Heart right ventricle (tissue), 16 donors: ENCODE data around the gene SMAD3. TPM values are rescaled to one million over a fixed set of nuclear protein-coding genes. Genes with fewer than 3 reads are reported as not detected.
A peak's percentile ranks its signal among the peaks of the same experiment; 100 is the strongest.

ENCODE experiments used
- ATAC-seq, 8 donors: fragments of 200-7000 bp; cut with Tn5 transposase; one replicate each; pipeline ENCODE4 v1.9.1; 2020; ENCODE audit warnings: mild to moderate bottlenecking in 8 of 8, moderate library complexity in 8 of 8, moderate number of reproducible peaks in 1 of 8
- DNase-seq, 2 donors: peaks; one replicate each; pipeline ENCODE4 v3.0.0-alpha.2; 2020
- H3K27ac ChIP-seq, 10 donors: fragments of 200-600 bp; sonication (generic) in 2 of 10; one replicate each; pipeline versions ENCODE4 v1.5.0 to v1.8.0; 2020 to 2022; ENCODE audit warnings: mild to moderate bottlenecking in 3 of 10
- H3K27me3 ChIP-seq, 7 donors: fragments of 200-600 bp; one replicate each; pipeline ENCODE4 v1.8.0; 2021 to 2022; ENCODE audit warnings: mild to moderate bottlenecking in 2 of 7
- H3K36me3 ChIP-seq, 9 donors: fragments of 200-600 bp; sonication (generic) in 1 of 9; one replicate each; pipeline versions ENCODE4 v1.5.0 to v1.8.0; 2020 to 2022; ENCODE audit warnings: mild to moderate bottlenecking in 2 of 9
- H3K4me1 ChIP-seq, 9 donors: fragments of 200-600 bp; sonication (generic) in 1 of 9; one replicate each; pipeline versions ENCODE4 v1.5.0 to v1.8.0; 2020 to 2022; ENCODE audit warnings: mild to moderate bottlenecking in 4 of 9
- H3K4me3 ChIP-seq, 10 donors: fragments of 200-600 bp; sonication (generic) in 2 of 10; one replicate each; pipeline versions ENCODE4 v1.5.0 to v1.8.0; 2020 to 2022; ENCODE audit warnings: mild to moderate bottlenecking in 7 of 10, moderate library complexity in 2 of 10
- H3K9me3 ChIP-seq, 11 donors: fragments of 200-600 bp in 10 of 11; sonication (generic) in 2 of 11; one replicate each; pipeline versions ENCODE4 v1.5.0 to v1.8.0; 2013 to 2022; ENCODE audit warnings: mild to moderate bottlenecking in 2 of 11, control low read depth in 1 of 11, moderate library complexity in 1 of 11
- WGBS, 2 donors: extraction: QIAGEN DNeasy Blood & Tissue Kit; methylation state at CpG; one replicate each; pipeline ENCODE4 v1.1.7; 2013; ENCODE audit warnings: inconsistent platforms in 1 of 2; 5-methylcytosine and 5-hydroxymethylcytosine counted together
- intact Hi-C, 10 donors: fragments of 100-400 bp; cut with DNase I; formaldehyde crosslinking; loops; one replicate each; pipeline versions ENCODE4 v1.11.1 to v1.14.2; 2022
- polyA plus RNA-seq, 2 donors: library from polyadenylated mRNA; stranded (reverse); fragments of 200-250 nt; gene quantifications; one replicate each; pipeline ENCODE4 v1.2.3, GENCODE V29; 2013
- total RNA-seq, 10 donors: library from RNA; stranded (reverse); fragmentation: NEBNext Ultra II Directional in 3 of 10; extraction: Animal tissue kit (Norgen Biotek cat#: 25700) in 3 of 10; gene quantifications; one replicate each; pipeline versions ENCODE4 v1.2.1 to v1.2.4, GENCODE V29; 2021 to 2023
- TF ChIP-seq, protein P1 (sequence below), 9 donors: fragments of 200-600 bp; sonication (generic) in 2 of 9; IDR thresholded peaks; one replicate each; pipeline versions ENCODE4 v1.5.0 to v1.8.0; 2021 to 2022; ENCODE audit warnings: antibody characterized with exemption in 9 of 9, mild to moderate bottlenecking in 5 of 9, moderate library complexity in 1 of 9
- donor health status: Arrhythmogenic right ventricular cardiomyopathy.
- donor health status: ischemic (EF 13 %, LVEDD 7.1; RV severe dilation, severe dysfunction).
- donor health status: healthy with polysubstance abuse.
- donor health status: DM: no; HTN: yes; CAD: no.
- donor health status: DM: no; HTN: no; CAD: no.
- donor health status: ischemic (EF 25% LVEDD 6.9; RV normal size, moderate dysfunction).
- donor health status: ischemic (EF 25% LVEDD 5.7; RV mildly dilated, moderate dysfunction).
- donor health status: healthy.
- donor health status: DM: yes; HTN: yes; CAD: no.
- donor health status: Ischemic cardiomyopathy.
- donor health status: ischemic (EF 35%, LVEDD 5.7; RV mildly dilated, moderate dysfunction).
- donor health status: nonischemic (EF 11% LVEDD 7.7; RV severe dilation, severe dysfunction).
- donor health status: DM: yes; HTN: yes; CAD: no.
- donor health status: PGD.
- donor health status: ischemic (EF 29% LVEDD 5.4; RV normal size, mild dysfunction).
- donor health status: nonischemic (EF 23%, LVEDD 6.1; RV moderate dilation, normal function).

The SMAD3 gene
- total and polyA plus RNA-seq, 12 donors, result 6.2 to 44.8 (median 15.5) TPM

DNA sequence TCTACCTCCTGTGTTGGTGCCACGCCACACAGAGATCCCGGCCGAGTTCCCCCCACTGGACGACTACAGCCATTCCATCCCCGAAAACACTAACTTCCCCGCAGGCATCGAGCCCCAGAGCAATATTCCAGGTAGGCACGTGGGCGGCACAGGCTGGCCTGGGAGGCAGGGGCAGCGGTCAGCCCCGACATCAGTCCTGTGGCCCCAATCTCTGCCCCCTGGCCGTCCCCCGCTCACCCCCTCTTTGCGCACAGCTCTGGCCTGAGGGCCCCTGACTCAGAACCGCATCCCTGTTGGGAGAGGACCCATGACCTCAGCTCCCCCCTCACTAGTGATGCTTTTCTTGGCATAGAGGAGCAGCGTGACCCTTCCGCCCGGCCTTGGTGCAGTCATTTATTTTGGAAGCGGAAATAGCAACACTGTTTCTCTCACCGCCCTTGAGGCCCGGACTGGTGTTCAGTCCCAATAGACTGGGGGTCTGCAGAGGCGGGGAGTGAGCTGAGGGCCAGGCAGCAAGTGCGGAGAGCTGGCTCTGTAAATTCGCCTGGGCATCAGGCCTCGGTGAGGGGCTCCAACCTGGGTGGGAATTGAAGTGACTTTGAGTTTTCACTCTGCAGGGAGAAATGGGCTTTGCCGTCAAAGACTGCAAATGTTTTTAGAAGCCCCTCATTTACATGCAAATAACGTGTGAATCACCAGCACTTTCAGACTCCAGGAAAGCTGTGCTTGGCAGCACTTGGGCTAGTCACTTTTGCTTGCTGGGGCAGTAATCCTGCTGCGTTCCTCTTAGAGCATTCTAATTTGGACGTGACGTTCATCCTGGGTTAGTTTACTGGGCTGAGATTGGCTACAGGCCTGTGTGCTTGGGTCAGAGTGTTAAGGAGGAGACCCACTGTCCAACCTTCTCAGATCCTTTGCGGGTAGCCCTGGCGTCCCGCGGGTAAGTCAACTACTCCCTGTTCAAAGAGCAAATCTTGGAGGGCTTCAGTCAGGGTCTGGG is 100.2 kb downstream of the SMAD3 start:
- Histone ChIP-seq H3K27me3 (no peaks in the 10 kb centered on the region), H3K4me1 (peaks cover 10 to 74% (median 56%) of the 10 kb centered on the region in 9 donors), H3K36me3 (peaks cover 0 to 62% (median 5%) of the 10 kb centered on the region in 9 donors), H3K4me3 (no peak overlapping the region), H3K9me3 (no peaks in the 10 kb centered on the region), H3K27ac (peak overlapping the region in 9 of 10 donors; percentile 32 to 74 (median 51))
- peak; percentile 63 to 73 for DNase-seq
- ATAC-seq, result peak; percentile 46 to 83 (median 62)
- intact Hi-C loops, result no loop called here
- TF ChIP-seq, protein P1, sequence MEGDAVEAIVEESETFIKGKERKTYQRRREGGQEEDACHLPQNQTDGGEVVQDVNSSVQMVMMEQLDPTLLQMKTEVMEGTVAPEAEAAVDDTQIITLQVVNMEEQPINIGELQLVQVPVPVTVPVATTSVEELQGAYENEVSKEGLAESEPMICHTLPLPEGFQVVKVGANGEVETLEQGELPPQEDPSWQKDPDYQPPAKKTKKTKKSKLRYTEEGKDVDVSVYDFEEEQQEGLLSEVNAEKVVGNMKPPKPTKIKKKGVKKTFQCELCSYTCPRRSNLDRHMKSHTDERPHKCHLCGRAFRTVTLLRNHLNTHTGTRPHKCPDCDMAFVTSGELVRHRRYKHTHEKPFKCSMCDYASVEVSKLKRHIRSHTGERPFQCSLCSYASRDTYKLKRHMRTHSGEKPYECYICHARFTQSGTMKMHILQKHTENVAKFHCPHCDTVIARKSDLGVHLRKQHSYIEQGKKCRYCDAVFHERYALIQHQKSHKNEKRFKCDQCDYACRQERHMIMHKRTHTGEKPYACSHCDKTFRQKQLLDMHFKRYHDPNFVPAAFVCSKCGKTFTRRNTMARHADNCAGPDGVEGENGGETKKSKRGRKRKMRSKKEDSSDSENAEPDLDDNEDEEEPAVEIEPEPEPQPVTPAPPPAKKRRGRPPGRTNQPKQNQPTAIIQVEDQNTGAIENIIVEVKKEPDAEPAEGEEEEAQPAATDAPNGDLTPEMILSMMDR (IDR thresholded peaks at IDR 0.05), result no peak
- 69% methylated on average over 34 of the region's 34 CpGs for whole genome bisulfite sequencing, 2 donors

DNA sequence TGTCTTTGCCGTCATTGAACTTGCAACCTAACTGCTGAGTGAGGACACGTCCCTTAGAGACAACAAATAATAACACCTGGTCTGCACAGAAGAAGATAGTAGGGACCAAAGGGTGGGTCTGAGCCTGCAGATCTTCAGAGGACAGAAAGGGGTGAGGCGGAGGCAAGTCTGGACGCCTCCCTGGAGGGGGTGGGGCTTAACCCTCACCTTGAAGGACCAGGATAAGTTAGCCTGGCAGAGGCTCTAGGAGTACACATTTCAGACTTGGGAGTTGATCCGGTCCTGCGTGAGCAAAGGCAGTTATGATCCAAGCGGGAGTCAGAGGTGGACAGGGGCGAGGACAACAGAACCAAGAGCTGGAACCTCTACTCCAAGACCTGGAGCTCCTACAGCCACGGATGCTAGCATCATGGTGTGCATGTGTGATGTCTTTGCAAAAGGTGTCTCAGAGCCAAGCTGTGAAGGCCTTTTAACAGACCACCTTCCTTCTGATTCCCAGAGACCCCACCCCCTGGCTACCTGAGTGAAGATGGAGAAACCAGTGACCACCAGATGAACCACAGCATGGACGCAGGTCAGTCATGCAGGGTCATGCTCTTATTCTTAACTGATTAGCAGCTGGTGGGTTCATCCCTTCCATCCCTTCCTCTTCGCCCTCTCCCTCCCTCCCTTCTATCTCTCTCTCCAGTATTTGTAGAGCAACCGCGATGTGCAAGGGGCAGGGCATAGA is 101.0 kb downstream of the SMAD3 start:
- no peak for DNase-seq
- no peak for ATAC-seq
- Histone ChIP-seq H3K27ac (peak overlapping the region in 7 of 10 donors; percentile 0 to 64 (median 49)), H3K27me3 (no peaks in the 10 kb centered on the region), H3K4me1 (peaks cover 10 to 69% (median 51%) of the 10 kb centered on the region in 9 donors), H3K36me3 (peaks cover 0 to 71% (median 8%) of the 10 kb centered on the region in 9 donors), H3K9me3 (no peaks in the 10 kb centered on the region), H3K4me3 (no peak overlapping the region)
- TF ChIP-seq, protein P1 (IDR thresholded peaks at IDR 0.05), result no peak
- whole genome bisulfite sequencing, 2 donors, result 87 to 93% methylated on average over 13 of the region's 13 CpGs
- intact Hi-C loops, result no loop called here

DNA sequence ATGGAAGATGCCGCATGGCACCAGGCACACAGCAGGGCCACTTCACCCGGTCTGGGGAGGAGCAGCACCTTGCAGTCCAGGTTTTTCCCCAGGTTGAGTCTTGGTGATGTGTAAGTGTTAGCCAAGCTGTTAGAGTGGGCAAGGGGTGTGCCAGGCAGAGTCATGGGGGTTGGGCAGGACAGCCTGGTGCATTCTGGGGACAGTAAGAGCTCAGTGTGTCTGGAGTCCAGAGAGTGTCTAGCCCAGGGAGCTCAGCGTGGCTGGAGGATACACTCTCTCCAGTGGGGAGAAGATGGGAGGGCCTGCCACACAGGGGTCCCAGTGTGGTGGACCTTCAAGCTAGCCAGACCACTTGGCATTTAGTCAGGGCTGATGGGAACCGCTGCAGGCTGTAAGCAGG is 101.7 kb downstream of the SMAD3 start:
- no peak for ATAC-seq
- H3K4me3 ChIP-seq, result no peak overlapping the region
- intact Hi-C loops, result no loop called here
- 88 to 93% methylated on average over 4 of the region's 4 CpGs for WGBS, 2 donors
- H3K9me3 ChIP-seq, result no peaks in the 10 kb centered on the region
- no peak for DNase-seq
- TF ChIP-seq, protein P1 (IDR thresholded peaks at IDR 0.05), result no peak
- H3K36me3 ChIP-seq, result peaks cover 0 to 77% (median 8%) of the 10 kb centered on the region in 9 donors
- H3K27ac ChIP-seq, result peak overlapping the region in 4 of 10 donors; percentile 6 to 45 (median 38)
- H3K27me3 ChIP-seq, result no peaks in the 10 kb centered on the region
- H3K4me1 ChIP-seq, result peaks cover 10 to 63% (median 45%) of the 10 kb centered on the region in 9 donors

DNA sequence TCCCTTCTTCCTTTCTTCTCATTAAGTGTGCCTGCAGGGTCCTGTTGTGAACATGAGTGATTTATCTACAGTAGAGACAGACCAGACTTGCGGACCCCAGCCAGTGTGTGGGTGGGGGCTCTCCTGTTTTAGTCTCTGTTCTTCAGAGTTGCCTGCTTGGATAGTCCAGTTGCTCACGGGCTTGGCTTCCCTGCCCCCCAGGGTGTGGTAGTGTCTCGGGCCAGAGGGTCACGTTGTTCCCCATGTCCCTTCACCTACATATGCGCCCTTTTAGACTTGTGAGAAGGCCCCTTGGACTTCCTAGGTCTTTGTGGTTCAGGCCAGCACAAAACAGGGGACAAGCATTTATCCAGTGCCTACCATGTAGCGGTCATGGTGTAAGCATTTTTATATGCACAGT is 103.3 kb downstream of the SMAD3 start:
- Histone ChIP-seq H3K27me3 (no peaks in the 10 kb centered on the region), H3K4me1 (peaks cover 10 to 54% (median 38%) of the 10 kb centered on the region in 9 donors), H3K4me3 (no peak overlapping the region), H3K9me3 (no peaks in the 10 kb centered on the region), H3K36me3 (peaks cover 0 to 92% (median 8%) of the 10 kb centered on the region in 9 donors), H3K27ac (peak overlapping the region in 4 of 10 donors; percentile 9 to 53 (median 50))
- 84 to 86% methylated on average over 6 of the region's 6 CpGs for WGBS, 2 donors
- intact Hi-C loops, result no loop called here
- no peak for DNase-seq
- ATAC-seq, result no peak
- TF ChIP-seq, protein P1 (IDR thresholded peaks at IDR 0.05), result no peak
